ENCODE results near the gene NKAIN2. TPM values are rescaled to one million over a fixed set of nuclear protein-coding genes. Genes with fewer than 3 reads are reported as not detected.

NKAIN2 gene
- polyA plus RNA-seq, 1 of the 3 experiments (the other 2 are of a cell fraction), result not detected

GRCh38 chr6:124163676-124164075 is 360.0 kb downstream of the NKAIN2 start:
- DNase-seq, result no peak
- no peak overlapping the region for H3K9ac ChIP-seq
- H3K27me3 ChIP-seq (ENCODE audit: insufficient read depth), result no peaks in the 10 kb centered on the region
- no peak overlapping the region for H2AFZ ChIP-seq (ENCODE audit: low read depth)
- no peak overlapping the region for H3K4me2 ChIP-seq
- H4K20me1 ChIP-seq (ENCODE audit: insufficient read depth), result no peaks in the 10 kb centered on the region
- TF ChIP-seq RFX5 (IDR thresholded peaks at IDR 0.05; ENCODE audit: low read length), result no peak
- no peak for TF ChIP-seq EP300 (IDR thresholded peaks at IDR 0.05; ENCODE audit: borderline replicate concordance in 1 of 2, low read depth in 1 of 2, low read length in 1 of 2)
- TF ChIP-seq, protein P1, sequence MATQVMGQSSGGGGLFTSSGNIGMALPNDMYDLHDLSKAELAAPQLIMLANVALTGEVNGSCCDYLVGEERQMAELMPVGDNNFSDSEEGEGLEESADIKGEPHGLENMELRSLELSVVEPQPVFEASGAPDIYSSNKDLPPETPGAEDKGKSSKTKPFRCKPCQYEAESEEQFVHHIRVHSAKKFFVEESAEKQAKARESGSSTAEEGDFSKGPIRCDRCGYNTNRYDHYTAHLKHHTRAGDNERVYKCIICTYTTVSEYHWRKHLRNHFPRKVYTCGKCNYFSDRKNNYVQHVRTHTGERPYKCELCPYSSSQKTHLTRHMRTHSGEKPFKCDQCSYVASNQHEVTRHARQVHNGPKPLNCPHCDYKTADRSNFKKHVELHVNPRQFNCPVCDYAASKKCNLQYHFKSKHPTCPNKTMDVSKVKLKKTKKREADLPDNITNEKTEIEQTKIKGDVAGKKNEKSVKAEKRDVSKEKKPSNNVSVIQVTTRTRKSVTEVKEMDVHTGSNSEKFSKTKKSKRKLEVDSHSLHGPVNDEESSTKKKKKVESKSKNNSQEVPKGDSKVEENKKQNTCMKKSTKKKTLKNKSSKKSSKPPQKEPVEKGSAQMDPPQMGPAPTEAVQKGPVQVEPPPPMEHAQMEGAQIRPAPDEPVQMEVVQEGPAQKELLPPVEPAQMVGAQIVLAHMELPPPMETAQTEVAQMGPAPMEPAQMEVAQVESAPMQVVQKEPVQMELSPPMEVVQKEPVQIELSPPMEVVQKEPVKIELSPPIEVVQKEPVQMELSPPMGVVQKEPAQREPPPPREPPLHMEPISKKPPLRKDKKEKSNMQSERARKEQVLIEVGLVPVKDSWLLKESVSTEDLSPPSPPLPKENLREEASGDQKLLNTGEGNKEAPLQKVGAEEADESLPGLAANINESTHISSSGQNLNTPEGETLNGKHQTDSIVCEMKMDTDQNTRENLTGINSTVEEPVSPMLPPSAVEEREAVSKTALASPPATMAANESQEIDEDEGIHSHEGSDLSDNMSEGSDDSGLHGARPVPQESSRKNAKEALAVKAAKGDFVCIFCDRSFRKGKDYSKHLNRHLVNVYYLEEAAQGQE (IDR thresholded peaks at IDR 0.05; ENCODE audit: low read depth, low read length), result no peak
- TF ChIP-seq, protein P2, sequence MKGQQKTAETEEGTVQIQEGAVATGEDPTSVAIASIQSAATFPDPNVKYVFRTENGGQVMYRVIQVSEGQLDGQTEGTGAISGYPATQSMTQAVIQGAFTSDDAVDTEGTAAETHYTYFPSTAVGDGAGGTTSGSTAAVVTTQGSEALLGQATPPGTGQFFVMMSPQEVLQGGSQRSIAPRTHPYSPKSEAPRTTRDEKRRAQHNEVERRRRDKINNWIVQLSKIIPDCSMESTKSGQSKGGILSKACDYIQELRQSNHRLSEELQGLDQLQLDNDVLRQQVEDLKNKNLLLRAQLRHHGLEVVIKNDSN (IDR thresholded peaks at IDR 0.05; ENCODE audit: borderline replicate concordance, low read depth), result no peak
- no peak for TF ChIP-seq USF2 (IDR thresholded peaks at IDR 0.05; ENCODE audit: borderline replicate concordance, low read depth, low read length)
- no peak for TF ChIP-seq FOXM1 (IDR thresholded peaks at IDR 0.05; ENCODE audit: low read depth)
- TF ChIP-seq EZH2phosphoT487 (IDR thresholded peaks at IDR 0.05; ENCODE audit: borderline replicate concordance, low read depth), result no peak
- TF ChIP-seq GATA2 (CRISPR knock-in tag; IDR thresholded peaks at IDR 0.05), result no peak
- no peak for TF ChIP-seq MXI1 (IDR thresholded peaks at IDR 0.05; ENCODE audit: low read depth, low read length)
- TF ChIP-seq RAD21 (IDR thresholded peaks at IDR 0.05; ENCODE audit: low read length), result no peak
- no peak for TF ChIP-seq POLR2AphosphoS5 (IDR thresholded peaks at IDR 0.05; ENCODE audit: low read depth, low read length)
- TF ChIP-seq, protein P3, sequence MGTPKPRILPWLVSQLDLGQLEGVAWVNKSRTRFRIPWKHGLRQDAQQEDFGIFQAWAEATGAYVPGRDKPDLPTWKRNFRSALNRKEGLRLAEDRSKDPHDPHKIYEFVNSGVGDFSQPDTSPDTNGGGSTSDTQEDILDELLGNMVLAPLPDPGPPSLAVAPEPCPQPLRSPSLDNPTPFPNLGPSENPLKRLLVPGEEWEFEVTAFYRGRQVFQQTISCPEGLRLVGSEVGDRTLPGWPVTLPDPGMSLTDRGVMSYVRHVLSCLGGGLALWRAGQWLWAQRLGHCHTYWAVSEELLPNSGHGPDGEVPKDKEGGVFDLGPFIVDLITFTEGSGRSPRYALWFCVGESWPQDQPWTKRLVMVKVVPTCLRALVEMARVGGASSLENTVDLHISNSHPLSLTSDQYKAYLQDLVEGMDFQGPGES (IDR thresholded peaks at IDR 0.05; ENCODE audit: low read depth, low read length), result no peak
- no peak for TF ChIP-seq PBX3 (IDR thresholded peaks at IDR 0.05)
- TF ChIP-seq GABPA (IDR thresholded peaks at IDR 0.05; ENCODE audit: low read depth), result no peak
- no peak for TF ChIP-seq FOXJ3 (CRISPR knock-in tag; IDR thresholded peaks at IDR 0.05)
- CTCF ChIA-PET, result no interaction called here
- H3K79me2 ChIP-seq (ENCODE audit: insufficient read depth), result no peaks in the 10 kb centered on the region
- no peak overlapping the region for H3K27ac ChIP-seq (ENCODE audit: low read depth in 2 of 2, low read length in 1 of 2)
- 4% methylated on average over 3 of the region's 3 CpGs for WGBS (ENCODE audit: low lambda C conversion rate)
- H3K36me3 ChIP-seq (replicated peaks in 1 of 2; ENCODE audit: control insufficient read depth in 1 of 2, insufficient read depth in 2 of 2, low read length in 1 of 2), result no peaks in the 10 kb centered on the region
- H3K9me2 ChIP-seq, result no peaks in the 10 kb centered on the region
- H3K4me1 ChIP-seq (ENCODE audit: control insufficient read depth in 1 of 2, insufficient read depth in 2 of 2, low read depth in 1 of 2, low read length in 1 of 2), result no peaks in the 10 kb centered on the region
- POLR2A ChIA-PET, result no interaction called here
- no peaks in the 10 kb centered on the region for H3F3A ChIP-seq (replicated peaks; ENCODE audit: insufficient read depth)
- no peaks in the 10 kb centered on the region for H3K9me3 ChIP-seq
- no peak overlapping the region for H3K4me3 ChIP-seq (ENCODE audit: low read depth in 2 of 2, low read length in 1 of 2)

Data from SK-N-SH (cell line).